Right lobe of liver (tissue), 4 donors: ENCODE data around the gene CYFIP2.

Source experiments
- POLR2A ChIP-seq: fragments of 450-650 bp; IDR thresholded peaks from one replicate; pipeline ENCODE4 v1.6.1; 2017; ENCODE audit warnings: antibody characterized with exemption, mild to moderate bottlenecking
- TF ChIP-seq, protein P1 (sequence below), 4 donors: fragments of 200-600 bp in 3 of 4; fragments of 450-650 bp in 1 of 4; IDR thresholded peaks; one replicate each; pipeline versions ENCODE4 v1.5.1 to v1.8.0; 2016 to 2022; ENCODE audit warnings: antibody characterized with exemption in 4 of 4, mild to moderate bottlenecking in 2 of 4
- donor health status: DM: no; HTN: no; CAD: no.
- donor health status: DM: no; HTN: no; CAD: no.
- donor health status: DM: no; HTN: yes; CAD: no.

GRCh38 chr5:157336423-157336744 is 70.5 kb downstream of the CYFIP2 start:
- TF ChIP-seq, protein P1, sequence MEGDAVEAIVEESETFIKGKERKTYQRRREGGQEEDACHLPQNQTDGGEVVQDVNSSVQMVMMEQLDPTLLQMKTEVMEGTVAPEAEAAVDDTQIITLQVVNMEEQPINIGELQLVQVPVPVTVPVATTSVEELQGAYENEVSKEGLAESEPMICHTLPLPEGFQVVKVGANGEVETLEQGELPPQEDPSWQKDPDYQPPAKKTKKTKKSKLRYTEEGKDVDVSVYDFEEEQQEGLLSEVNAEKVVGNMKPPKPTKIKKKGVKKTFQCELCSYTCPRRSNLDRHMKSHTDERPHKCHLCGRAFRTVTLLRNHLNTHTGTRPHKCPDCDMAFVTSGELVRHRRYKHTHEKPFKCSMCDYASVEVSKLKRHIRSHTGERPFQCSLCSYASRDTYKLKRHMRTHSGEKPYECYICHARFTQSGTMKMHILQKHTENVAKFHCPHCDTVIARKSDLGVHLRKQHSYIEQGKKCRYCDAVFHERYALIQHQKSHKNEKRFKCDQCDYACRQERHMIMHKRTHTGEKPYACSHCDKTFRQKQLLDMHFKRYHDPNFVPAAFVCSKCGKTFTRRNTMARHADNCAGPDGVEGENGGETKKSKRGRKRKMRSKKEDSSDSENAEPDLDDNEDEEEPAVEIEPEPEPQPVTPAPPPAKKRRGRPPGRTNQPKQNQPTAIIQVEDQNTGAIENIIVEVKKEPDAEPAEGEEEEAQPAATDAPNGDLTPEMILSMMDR (IDR thresholded peaks at IDR 0.05): no peak
- no peak for TF ChIP-seq POLR2A
